Activated effector memory CD4-positive, alpha-beta T cell treated with Interleukin-2 at 50 U/mL for 16 hours (primary cell): ENCODE results near the gene RRH.
"Not testable (repeated sequence)": the region's sequence is repeated elsewhere in the genome, so short reads cannot be mapped to it uniquely, and the experiment has no call there.

Source experiments
- DNase-seq: peaks from one replicate; pipeline ENCODE4 v3.0.0-alpha.2; 2020

The RRH gene

DNA sequence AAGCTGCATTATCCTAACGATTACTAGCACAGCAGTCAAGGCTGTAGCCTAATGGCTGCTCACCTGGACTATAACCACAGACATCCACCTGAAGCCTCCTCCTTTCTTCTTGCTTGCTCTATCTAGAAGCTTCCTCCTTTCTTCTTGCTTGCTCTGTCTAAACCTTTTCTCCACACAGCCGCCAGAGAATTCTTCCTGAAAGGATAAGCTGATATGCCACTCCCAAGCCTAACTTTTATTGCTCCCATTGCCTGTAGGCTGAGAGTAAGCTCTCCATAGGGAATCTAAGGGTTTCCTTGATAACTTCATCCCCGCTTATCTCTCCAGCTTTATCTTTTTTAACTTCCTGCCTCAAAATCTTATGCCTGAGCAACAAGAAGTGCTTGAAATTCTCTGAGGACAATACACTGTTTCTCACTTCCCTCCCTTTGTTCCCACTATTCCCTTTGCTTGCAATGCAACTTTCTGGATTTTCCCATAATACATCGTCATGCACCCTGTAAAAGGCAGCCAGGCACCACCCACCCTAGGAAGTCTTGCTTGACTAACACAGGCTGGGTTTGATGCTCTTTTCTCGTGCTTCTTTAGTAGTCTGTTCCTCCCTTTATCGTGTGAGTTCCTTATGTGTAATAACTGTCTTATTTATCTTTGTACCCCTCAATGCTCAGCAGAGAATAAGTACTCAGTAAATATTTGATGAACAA lies 18.8 kb downstream of the RRH start:
- no peak for DNase-seq

DNA sequence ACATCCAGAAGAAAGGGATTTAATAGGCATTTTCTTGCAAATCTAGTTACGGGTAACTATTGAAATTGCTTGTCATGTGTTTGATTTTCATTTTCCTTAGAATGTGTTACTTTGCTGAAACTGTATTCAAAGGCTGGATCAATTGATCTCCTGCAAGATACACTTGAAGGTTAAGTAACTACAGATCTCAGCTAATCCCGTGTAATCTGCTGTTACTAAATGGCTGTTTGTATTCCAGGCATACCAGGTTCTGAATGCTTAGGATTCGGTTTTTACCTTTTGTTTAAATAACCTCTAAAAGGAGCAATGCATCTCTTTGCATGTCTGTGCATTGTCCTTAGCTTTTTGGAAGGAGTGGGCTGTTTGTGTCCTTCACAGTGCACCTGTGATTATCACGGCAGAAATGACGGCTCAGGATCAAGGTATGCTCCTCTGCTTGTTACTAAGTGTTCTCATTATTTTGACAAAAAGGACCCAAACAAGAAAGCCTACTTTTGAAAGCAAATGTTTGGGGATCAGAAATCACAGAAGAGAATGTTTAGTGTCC lies 20.2 kb downstream of the RRH start, which contains the start of gene LRIT3:
LRIT3 (plus strand) TSS at position 212 of the 547 bp plus-strand sequence; CDS start at position 307, 95 bp downstream.
- no peak for DNase-seq

- DNase-seq: no peak
Observed at GRCh38 chr4:109848501-109848900, 20.7 kb downstream of the RRH start.

GRCh38 chr4:109850601-109851000 lies 22.8 kb downstream of the RRH start:
- no peak for DNase-seq

DNA sequence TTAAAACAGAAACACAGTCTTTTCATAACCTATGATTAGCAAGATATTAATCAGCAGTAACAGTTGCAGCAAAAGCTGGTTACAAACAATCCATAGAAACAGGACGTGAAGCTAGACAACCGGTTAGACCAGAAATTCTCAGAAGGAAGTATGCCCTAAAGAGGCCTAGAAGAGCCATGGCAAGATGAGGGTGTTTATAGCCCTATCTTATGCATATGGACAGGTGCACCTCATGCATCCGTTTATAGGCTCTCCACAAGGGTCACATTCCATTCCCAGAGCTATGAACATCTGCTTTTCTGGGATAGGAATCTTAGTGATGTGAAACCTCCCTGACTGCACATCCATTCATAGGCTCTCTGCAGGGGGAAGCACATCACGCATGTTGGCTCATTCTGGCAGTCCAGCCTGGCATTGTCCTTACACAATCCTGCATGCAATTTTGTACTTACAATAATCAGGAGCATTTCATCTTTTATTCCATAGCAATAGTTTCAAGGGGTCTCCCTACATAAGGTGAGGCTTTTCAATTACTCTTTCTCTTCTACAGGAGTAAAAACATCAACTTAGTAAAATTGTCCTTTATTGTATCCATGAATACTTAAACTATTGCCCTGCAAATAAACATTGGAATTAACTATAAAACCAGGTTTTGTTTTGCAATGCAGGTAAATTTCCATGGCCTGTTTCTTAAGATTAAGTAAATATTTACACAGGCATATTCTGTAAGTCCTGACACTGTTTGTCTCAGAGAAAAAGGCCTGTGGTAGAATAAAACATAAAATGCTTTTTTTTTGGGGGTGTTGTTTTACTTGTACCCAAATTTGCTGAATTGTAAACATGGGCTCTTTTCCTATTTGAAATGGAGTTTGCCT lies 31.9 kb downstream of the RRH start:
- not testable (repeated sequence) for DNase-seq

GRCh38 chr4:109861271-109861670 lies 33.5 kb downstream of the RRH start:
- DNase-seq: no peak

- no peak for DNase-seq
Observed at GRCh38 chr4:109861916-109862511, 34.2 kb downstream of the RRH start.

DNA sequence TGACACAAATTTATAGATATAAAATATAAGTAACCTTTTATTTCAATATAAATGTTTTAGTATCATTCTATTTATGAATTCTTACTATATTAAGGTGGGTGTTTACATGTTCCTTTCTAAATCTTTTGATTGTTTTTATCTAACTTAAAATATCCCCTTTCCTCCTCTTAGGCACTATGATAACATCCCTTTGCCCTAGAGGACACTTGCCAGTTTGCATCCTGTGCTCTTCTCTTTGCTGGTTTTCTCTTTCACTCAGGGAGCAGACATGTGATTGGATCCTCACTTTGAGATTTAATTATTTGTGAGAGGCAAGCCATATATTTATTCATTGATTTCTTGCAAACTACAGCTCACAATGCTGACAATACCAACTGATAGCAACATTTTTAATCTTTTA lies 36.4 kb downstream of the RRH start:
- DNase-seq: no peak

DNA sequence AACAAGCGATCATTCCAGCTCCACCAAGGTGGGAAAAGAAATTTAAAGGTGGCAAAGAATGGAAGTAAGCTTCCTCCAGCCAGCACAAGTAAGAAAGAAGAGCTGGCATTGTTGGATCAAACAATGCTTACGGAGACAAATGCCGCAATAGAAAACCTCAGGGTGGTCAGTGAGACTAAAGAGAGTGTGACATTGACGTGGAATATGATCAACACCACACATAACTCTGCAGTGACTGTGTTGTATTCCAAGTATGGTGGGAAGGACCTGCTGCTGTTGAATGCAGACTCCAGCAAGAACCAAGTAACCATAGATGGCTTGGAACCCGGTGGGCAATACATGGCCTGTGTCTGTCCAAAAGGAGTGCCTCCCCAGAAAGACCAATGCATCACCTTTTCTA lies 42.3 kb downstream of the RRH start:
- DNase-seq: no peak

DNA sequence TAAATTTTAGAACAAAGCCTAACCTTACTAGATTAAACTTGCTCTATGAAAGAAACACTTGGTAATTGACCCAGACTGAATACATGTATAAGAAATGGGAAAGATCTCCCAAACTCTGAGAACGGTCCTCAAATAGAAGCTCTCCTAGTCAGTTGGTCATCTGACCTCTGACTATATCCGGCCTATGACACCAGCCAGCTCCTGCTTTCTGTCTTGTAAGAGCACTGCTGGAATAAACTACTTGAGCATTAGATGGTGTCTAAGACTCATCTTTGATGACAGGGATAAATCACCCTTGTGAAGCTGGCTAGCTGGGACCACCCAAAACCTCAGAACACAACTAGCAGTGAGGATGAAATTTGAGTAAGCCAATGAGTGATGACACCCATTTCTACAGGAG lies 44.3 kb downstream of the RRH start:
- DNase-seq: no peak

GRCh38 chr4:109872950-109873656 lies 45.3 kb downstream of the RRH start:
- DNase-seq: no peak

GRCh38 chr4:109873791-109874514 lies 46.2 kb downstream of the RRH start:
- DNase-seq: no peak

- DNase-seq: no peak
Observed at GRCh38 chr4:109875106-109875505, 47.3 kb downstream of the RRH start.

GRCh38 chr4:109875553-109875952 lies 47.8 kb downstream of the RRH start:
- not testable (repeated sequence) for DNase-seq

GRCh38 chr4:109876634-109877265 lies 49.0 kb downstream of the RRH start:
- DNase-seq: no peak

- DNase-seq: no peak
Observed at GRCh38 chr4:109877400-109877799, 49.6 kb downstream of the RRH start.

DNA sequence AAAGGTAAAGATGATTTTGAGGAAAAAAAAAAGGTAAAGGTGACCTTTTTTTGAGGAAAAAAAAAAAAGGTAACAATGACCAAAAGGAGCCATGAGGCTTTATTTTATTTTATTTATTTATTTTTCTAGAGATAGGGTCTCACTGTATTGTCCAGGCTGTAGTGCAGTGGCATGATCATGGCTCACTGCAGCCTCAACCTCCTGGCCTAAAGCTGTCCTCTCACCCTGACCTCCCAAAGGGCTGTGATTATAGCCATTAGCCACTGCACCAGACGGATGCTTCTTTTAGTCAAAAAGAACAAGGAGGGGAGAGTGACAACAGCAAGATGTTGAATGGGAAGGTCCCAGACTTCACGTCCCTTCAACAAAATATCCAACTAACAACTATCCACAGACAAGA lies 50.6 kb downstream of the RRH start:
- DNase-seq: no peak

- no peak for DNase-seq
Observed at GRCh38 chr4:109879081-109879480, 51.3 kb downstream of the RRH start.

DNA sequence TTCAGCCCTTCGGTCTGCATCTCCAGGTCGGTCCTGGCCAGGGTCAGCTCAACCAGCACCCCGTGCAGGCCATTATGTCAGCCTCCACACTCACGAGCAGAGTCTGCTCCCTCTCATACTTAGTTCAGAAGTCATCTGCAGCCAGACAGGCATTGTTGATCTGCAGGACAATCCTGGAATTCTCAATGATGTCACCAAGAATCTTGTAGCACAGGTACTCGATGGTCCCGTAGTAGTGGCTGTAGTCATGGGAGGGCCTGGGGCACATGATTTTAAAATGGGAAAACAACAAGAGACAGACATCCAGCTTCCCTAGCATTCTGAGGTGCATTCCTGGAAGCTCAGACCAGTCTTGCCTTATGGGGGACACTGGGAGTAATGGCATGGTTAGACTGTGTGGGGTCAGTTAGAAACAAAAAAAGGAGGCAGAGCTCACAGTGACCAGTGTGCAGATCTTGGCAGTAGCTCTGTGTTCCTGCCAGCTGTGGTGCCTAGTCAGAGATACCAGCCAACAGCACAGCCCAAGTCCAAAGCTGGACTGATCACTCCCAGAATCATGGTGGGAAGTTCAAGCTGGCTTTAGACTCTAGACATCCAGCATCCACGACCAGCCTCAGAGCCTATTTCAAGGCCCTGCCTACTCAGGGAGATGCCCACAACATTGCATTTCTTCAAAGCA lies 52.0 kb downstream of the RRH start:
- no peak for DNase-seq

DNA sequence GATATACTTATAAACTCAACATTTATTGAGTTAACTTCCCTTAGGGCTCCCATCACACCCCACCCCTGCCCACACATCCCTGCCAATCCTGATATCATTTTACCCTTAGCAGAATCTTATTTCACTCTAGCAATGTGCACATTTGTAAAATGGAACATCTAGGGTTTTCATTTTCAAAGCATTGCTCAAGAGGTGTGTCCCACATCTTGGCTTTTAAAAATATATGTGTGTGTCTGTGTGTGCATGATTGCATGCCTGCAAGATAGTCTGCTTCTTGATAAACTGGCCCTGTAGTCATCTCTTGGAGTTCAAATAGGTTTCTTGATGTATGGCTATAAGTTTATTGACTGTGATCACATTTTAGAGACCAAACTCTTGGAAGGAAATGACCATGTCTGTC lies 58.5 kb downstream of the RRH start:
- no peak for DNase-seq

- no peak for DNase-seq
Observed at GRCh38 chr4:109887071-109887470, 59.3 kb downstream of the RRH start.
